SK-N-SH (cell line): Measurements from ENCODE around the gene ANTKMT. TPM values are rescaled to one million over a fixed set of nuclear protein-coding genes. Genes with fewer than 3 reads are reported as not detected.

Source experiments
- CTCF ChIA-PET: fragments of 300-600, 350-600 bp; formaldehyde crosslinking; extraction: SDS; loops from one replicate; lab custom pipeline; 2021; lab: Yijun Ruan, JAX
- POLR2A ChIA-PET: fragments of 350-600 bp; sonication (Branson Sonifier 250); formaldehyde crosslinking; extraction: SDS; loops from one replicate; lab custom pipeline; 2020; ENCODE audit warnings: antibody characterized with exemption, inconsistent platforms; lab: Yijun Ruan, JAX
- DNase-seq: peaks from one replicate; pipeline ENCODE4 v3.0.0; 2012
- H2AFZ ChIP-seq: fragments of 200-600 bp; sonication (generic); 2 replicates; pipeline ENCODE4 v1.8.1; 2016; ENCODE audit warnings: antibody characterized with exemption, mild to moderate bottlenecking, low read depth
- H3F3A ChIP-seq: fragments of 200-600 bp; sonication (generic); replicated peaks from 2 replicates; pipeline ENCODE3; 2016; ENCODE audit warnings: antibody characterized with exemption, mild to moderate bottlenecking; ENCODE audit not compliant: insufficient read depth
- H3K27ac ChIP-seq, 2 experiments: fragments of 200-500 bp in 1 of 2; fragments of 200-600 bp in 1 of 2; sonication (Bioruptor generic) in 1 of 2; sonication (generic), shearing (Covaris generic) in 1 of 2; 2 replicates each; pipeline versions ENCODE4 v1.5.1 to v1.6.1; 2014 to 2016; ENCODE audit warnings: low read depth in 2 of 2, inconsistent platforms in 1 of 2, low read length in 1 of 2, mild to moderate bottlenecking in 1 of 2, mixed read lengths in 1 of 2
- H3K27me3 ChIP-seq: fragments of 200-600 bp; sonication (generic), shearing (Covaris generic); 2 replicates; pipeline ENCODE4 v1.6.1; 2016; ENCODE audit warnings: mixed run types; ENCODE audit not compliant: insufficient read depth
- H3K36me3 ChIP-seq, 2 experiments: fragments of 200-500 bp in 1 of 2; fragments of 200-600 bp in 1 of 2; sonication (Bioruptor generic) in 1 of 2; sonication (generic) in 1 of 2; replicated peaks in 1 of 2; 2 replicates each; pipeline versions ENCODE3 to v1.5.1; 2014 to 2016; ENCODE audit warnings: low read length in 1 of 2, mild to moderate bottlenecking in 1 of 2; ENCODE audit not compliant: insufficient read depth in 2 of 2, control insufficient read depth in 1 of 2
- H3K4me1 ChIP-seq, 2 experiments: fragments of 200-500 bp in 1 of 2; fragments of 200-600 bp in 1 of 2; sonication (Bioruptor generic) in 1 of 2; sonication (generic), shearing (Covaris generic) in 1 of 2; 2 replicates each; pipeline versions ENCODE4 v1.5.1 to v1.6.1; 2014 to 2016; ENCODE audit warnings: low read depth in 1 of 2, low read length in 1 of 2, mixed run types in 1 of 2; ENCODE audit not compliant: insufficient read depth in 2 of 2, control insufficient read depth in 1 of 2
- H3K4me2 ChIP-seq: fragments of 200-600 bp; sonication (generic), shearing (Covaris generic); 2 replicates; pipeline ENCODE4 v1.6.1; 2017; ENCODE audit warnings: mixed run types
- H3K4me3 ChIP-seq, 2 experiments: fragments of 200-500 bp in 1 of 2; fragments of 200-600 bp in 1 of 2; sonication (Bioruptor generic) in 1 of 2; sonication (generic), shearing (Covaris generic) in 1 of 2; 2 replicates each; pipeline versions ENCODE4 v1.5.1 to v1.8.1; 2014 to 2016; ENCODE audit warnings: low read depth in 2 of 2, inconsistent platforms in 1 of 2, low read length in 1 of 2, mild to moderate bottlenecking in 1 of 2, mixed read lengths in 1 of 2, moderate library complexity in 1 of 2
- H3K79me2 ChIP-seq: fragments of 200-600 bp; sonication (generic); 2 replicates; pipeline ENCODE4 v1.8.1; 2017; ENCODE audit warnings: mild to moderate bottlenecking; ENCODE audit not compliant: insufficient read depth
- H3K9ac ChIP-seq: fragments of 200-600 bp; sonication (generic); 2 replicates; pipeline ENCODE4 v1.6.1; 2017; ENCODE audit warnings: mixed run types
- H3K9me2 ChIP-seq: fragments of 200-600 bp; sonication (generic); 2 replicates; pipeline ENCODE4 v1.6.1; 2017; ENCODE audit warnings: mixed run types
- H3K9me3 ChIP-seq: fragments of 200-600 bp; sonication (generic); 2 replicates; pipeline ENCODE4 v1.6.1; 2017; ENCODE audit warnings: mixed run types, mild to moderate bottlenecking, moderate library complexity
- H4K20me1 ChIP-seq: fragments of 200-600 bp; sonication (generic); 2 replicates; pipeline ENCODE4 v1.6.1; 2017; ENCODE audit warnings: mild to moderate bottlenecking, mixed run types; ENCODE audit not compliant: insufficient read depth
- EP300 ChIP-seq, 2 experiments: IDR thresholded peaks; 2 replicates each; pipeline versions ENCODE4 v1.4.0 to v1.6.1; 2012; ENCODE audit warnings: borderline replicate concordance in 1 of 2, low read depth in 1 of 2, low read length in 1 of 2
- EZH2phosphoT487 ChIP-seq: fragments of 200-600 bp; sonication (generic); IDR thresholded peaks from 2 replicates; pipeline ENCODE4 v1.6.1; 2017; ENCODE audit warnings: low read depth, mixed run types, mild to moderate bottlenecking, antibody characterized with exemption, moderate library complexity, borderline replicate concordance
- FOXM1 ChIP-seq: IDR thresholded peaks from 2 replicates; pipeline ENCODE4 v1.4.0; 2012; ENCODE audit warnings: low read depth, mild to moderate bottlenecking
- GATA2 ChIP-seq: sonication (generic); formaldehyde crosslinking; IDR thresholded peaks from 2 replicates; pipeline ENCODE4 v1.5.0; 2020; ENCODE audit warnings: mild to moderate bottlenecking, missing genetic modification reagents
- JUND ChIP-seq: IDR thresholded peaks from 2 replicates; pipeline ENCODE4 v1.4.0; 2012
- NFIC ChIP-seq: IDR thresholded peaks from 2 replicates; pipeline ENCODE4 v1.4.0; 2012; ENCODE audit warnings: borderline replicate concordance
- NRF1 ChIP-seq: IDR thresholded peaks from 2 replicates; pipeline ENCODE4 v1.6.1; 2012; ENCODE audit warnings: low read depth, mild to moderate bottlenecking, low read length
- RAD21 ChIP-seq: IDR thresholded peaks from 2 replicates; pipeline ENCODE4 v1.6.1; 2012; ENCODE audit warnings: mild to moderate bottlenecking, low read length
- RCOR1 ChIP-seq: fragments of 150-350 bp; IDR thresholded peaks from 2 replicates; pipeline ENCODE4 v1.6.1; 2017; ENCODE audit warnings: antibody characterized with exemption, low read length
- SIN3A ChIP-seq: IDR thresholded peaks from 2 replicates; pipeline ENCODE4 v1.6.1; 2012; ENCODE audit warnings: low read depth, mild to moderate bottlenecking, low read length, moderate library complexity, borderline replicate concordance
- SMC3 ChIP-seq: IDR thresholded peaks from 2 replicates; pipeline ENCODE4 v1.6.1; 2012; ENCODE audit warnings: low read depth, low read length, improper control_type of control experiment
- TAF1 ChIP-seq: IDR thresholded peaks from 2 replicates; pipeline ENCODE4 v1.6.1; 2012; ENCODE audit warnings: low read depth, mild to moderate bottlenecking, low read length, moderate library complexity, borderline replicate concordance
- TEAD4 ChIP-seq: IDR thresholded peaks from 2 replicates; pipeline ENCODE4 v1.4.0; 2012; ENCODE audit warnings: mild to moderate bottlenecking, borderline replicate concordance; ENCODE audit not compliant: insufficient read depth
- YY1 ChIP-seq: IDR thresholded peaks from 2 replicates; pipeline ENCODE4 v1.4.0; 2012; ENCODE audit warnings: low read depth, mild to moderate bottlenecking
- WGBS: methylation state at CpG from one replicate; pipeline ENCODE4 v1.1.6; 2017; ENCODE audit warnings: low lambda C conversion rate; 5-methylcytosine and 5-hydroxymethylcytosine counted together
- polyA plus RNA-seq, 3 experiments: library from polyadenylated mRNA; depleted of rRNA; stranded (reverse); fragments of >200 nt; gene quantifications; 2 replicates each; pipeline ENCODE4 v1.2.3, GENCODE V29; 2012
- TF ChIP-seq, protein P1 (sequence below): IDR thresholded peaks from 2 replicates; pipeline ENCODE4 v1.4.0; 2012; ENCODE audit warnings: low read depth
- TF ChIP-seq, protein P2 (sequence below): IDR thresholded peaks from 2 replicates; pipeline ENCODE4 v1.4.0; 2012; ENCODE audit warnings: low read depth, borderline replicate concordance
- TF ChIP-seq, protein P3 (sequence below): IDR thresholded peaks from 2 replicates; pipeline ENCODE4 v1.6.1; 2012; ENCODE audit warnings: mild to moderate bottlenecking, low read depth, low read length, moderate library complexity
- TF ChIP-seq, protein P4 (sequence below): IDR thresholded peaks from 2 replicates; pipeline ENCODE4; 2012

ANTKMT gene
- polyA plus RNA-seq, 1 of the 3 experiments (the other 2 are of a cell fraction) = 57.4 TPM

DNA sequence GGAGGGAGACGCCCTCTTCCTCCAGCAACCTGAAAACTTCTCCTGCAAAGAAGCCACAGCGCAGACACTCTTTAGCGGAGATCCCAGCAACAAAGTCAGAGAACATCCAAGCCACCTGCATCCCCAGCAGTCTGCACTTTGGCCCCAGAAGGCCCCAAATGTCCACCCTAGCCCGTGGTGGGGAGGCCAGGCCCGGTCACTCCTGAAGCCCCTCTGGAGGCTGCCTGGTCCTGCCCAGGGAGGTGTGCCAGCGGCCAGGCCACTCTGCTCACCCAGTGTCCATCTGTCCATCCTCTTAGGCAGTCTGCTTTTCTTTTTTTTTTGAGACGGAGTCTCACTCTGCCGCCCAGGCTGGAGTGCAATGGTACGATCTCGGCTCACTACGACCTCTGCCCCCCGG is 11.4 kb downstream of the ANTKMT start (continued):
- TF ChIP-seq NFIC (no peak), SIN3A (no peak), TEAD4 (no peak), FOXM1 (no peak), GATA2 (CRISPR knock-in tag) (no peak), RCOR1 (no peak), EP300 (IDR thresholded peaks at IDR 0.05; ENCODE audit: borderline replicate concordance in 1 of 2, low read depth in 1 of 2, low read length in 1 of 2) (no peak), YY1 (no peak), NRF1 (no peak)
- TF ChIP-seq, protein P1, sequence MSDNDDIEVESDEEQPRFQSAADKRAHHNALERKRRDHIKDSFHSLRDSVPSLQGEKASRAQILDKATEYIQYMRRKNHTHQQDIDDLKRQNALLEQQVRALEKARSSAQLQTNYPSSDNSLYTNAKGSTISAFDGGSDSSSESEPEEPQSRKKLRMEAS = no peak

DNA sequence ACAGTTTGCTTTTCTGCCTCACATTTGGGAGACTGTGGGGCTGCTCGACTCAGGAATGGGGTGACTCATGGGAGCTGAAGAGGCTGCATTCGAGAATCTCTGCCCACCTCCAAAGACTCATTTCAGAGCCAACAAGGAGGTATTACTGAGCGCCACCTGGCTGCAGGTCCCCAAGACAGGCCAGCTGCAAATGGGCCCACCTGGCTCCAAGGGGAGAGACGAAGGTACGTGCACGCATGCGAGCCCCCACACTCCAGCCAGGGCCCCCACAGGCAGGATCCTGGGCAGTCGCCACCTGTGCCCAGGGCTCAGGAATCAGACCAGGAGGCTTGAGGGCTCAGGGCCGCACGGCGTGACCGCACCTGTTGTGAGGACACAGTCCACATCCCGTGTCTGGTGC is 12.0 kb downstream of the ANTKMT start:
- CTCF ChIA-PET = interaction anchor here (0.6 to 20.3 kb wide), 5 partner anchors 8 to 63 kb away, joined by 3 to 358 read pairs (median 4); partner anchors contain the start of genes ANTKMT, CIAO3, FBXL16 and METRN
- peaks cover 0 to 39% of the 10 kb centered on the region in 2 experiments for H3K36me3 ChIP-seq
- POLR2A ChIA-PET = interaction anchor here (1.2 kb wide), 1 partner anchor 13 kb away, joined by 4 read pairs; the partner anchor contains the start of gene ANTKMT
- no peak for TF ChIP-seq JUND
- TF ChIP-seq, all 33 proteins: peak for 0
- Histone ChIP-seq H3K9me2 (no peaks in the 10 kb centered on the region), H3K9ac (no peak overlapping the region), H3K27me3 (no peaks in the 10 kb centered on the region), H2AFZ (no peak overlapping the region), H3K4me2 (no peak overlapping the region), H3F3A (peaks cover 4% of the 10 kb centered on the region), H4K20me1 (no peaks in the 10 kb centered on the region), H3K79me2 (no peaks in the 10 kb centered on the region), H3K4me1 (peaks cover 0 to 9% of the 10 kb centered on the region in 2 experiments; a peak in 1 of 4 replicates), H3K4me3 (no peak overlapping the region), H3K9me3 (no peaks in the 10 kb centered on the region), H3K27ac (no peak overlapping the region)
- WGBS = 91% methylated on average over 11 of the region's 13 CpGs
- DNase-seq = no peak

DNA sequence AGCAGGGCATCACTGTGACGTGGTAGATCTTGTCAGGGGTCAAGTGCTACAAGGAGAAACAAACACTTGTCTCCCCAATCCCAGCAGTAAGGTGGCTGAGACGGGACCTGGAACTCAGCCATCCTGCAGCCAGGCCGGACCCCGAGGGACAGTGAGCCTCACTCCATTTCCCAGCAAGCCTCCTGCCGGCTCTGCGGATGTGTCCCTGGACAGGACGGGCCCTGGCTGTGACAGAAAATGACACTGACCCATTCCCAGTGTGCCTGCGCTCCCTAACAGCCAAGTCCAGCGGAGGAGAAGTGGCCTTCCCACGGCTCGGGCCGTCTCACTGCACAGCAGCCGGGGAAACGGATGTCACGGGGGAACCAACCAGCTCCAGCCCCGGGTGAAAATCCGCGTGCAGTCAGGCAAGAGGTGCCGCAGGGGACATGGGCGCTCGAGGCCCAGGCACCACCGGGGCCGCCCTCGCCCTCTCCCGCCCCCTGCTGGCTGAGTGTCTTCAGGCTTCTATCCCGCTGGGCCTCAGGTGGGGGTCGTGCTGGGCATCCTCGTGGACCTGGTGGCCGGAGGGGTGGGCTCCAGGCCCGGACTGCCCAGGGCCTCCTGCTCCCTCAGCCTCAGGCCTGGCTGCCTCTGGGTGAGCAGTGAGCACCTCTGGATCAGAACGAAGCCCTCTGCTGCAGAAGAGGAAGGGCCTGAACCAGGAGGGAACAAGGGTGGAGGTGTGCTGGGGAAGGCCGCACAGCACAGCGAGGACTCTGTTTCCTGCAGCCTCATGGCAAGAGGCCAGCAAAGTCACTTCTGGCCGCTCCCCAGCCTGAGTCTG is 12.6 kb downstream of the ANTKMT start:
- Histone ChIP-seq H3K4me2 (no peak overlapping the region), H3K36me3 (peaks cover 0 to 40% of the 10 kb centered on the region in 2 experiments), H3K79me2 (no peaks in the 10 kb centered on the region), H3F3A (peaks cover 4% of the 10 kb centered on the region), H2AFZ (no peak overlapping the region), H3K4me3 (no peak overlapping the region; a peak in 1 of 4 replicates), H3K9ac (no peak overlapping the region), H3K9me3 (no peaks in the 10 kb centered on the region), H3K27ac (no peak overlapping the region), H3K27me3 (no peaks in the 10 kb centered on the region), H4K20me1 (no peaks in the 10 kb centered on the region), H3K9me2 (no peaks in the 10 kb centered on the region), H3K4me1 (peaks cover 0 to 7% of the 10 kb centered on the region in 2 experiments; a peak in 1 of 4 replicates)
- peak; percentile 87 for DNase-seq
- 85% methylated on average over 13 of the region's 34 CpGs for WGBS
- POLR2A ChIA-PET = interaction anchor here (1.2 kb wide), 1 partner anchor 14 kb away, joined by 4 read pairs; the partner anchor contains the start of gene ANTKMT
- CTCF ChIA-PET = interaction anchor here (0.6 to 20.3 kb wide), 5 partner anchors 7 to 62 kb away, joined by 3 to 358 read pairs (median 4); partner anchors contain the start of genes ANTKMT, CIAO3, FBXL16 and METRN
- TF ChIP-seq, protein P2, sequence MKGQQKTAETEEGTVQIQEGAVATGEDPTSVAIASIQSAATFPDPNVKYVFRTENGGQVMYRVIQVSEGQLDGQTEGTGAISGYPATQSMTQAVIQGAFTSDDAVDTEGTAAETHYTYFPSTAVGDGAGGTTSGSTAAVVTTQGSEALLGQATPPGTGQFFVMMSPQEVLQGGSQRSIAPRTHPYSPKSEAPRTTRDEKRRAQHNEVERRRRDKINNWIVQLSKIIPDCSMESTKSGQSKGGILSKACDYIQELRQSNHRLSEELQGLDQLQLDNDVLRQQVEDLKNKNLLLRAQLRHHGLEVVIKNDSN = no peak
- TF ChIP-seq SMC3 (peak; percentile 30; the same call in 1 of the 2 replicates), EZH2phosphoT487 (no peak), RAD21 (peak; percentile 29), YY1 (no peak), TAF1 (no peak), TEAD4 (no peak)
- TF ChIP-seq, protein P3, sequence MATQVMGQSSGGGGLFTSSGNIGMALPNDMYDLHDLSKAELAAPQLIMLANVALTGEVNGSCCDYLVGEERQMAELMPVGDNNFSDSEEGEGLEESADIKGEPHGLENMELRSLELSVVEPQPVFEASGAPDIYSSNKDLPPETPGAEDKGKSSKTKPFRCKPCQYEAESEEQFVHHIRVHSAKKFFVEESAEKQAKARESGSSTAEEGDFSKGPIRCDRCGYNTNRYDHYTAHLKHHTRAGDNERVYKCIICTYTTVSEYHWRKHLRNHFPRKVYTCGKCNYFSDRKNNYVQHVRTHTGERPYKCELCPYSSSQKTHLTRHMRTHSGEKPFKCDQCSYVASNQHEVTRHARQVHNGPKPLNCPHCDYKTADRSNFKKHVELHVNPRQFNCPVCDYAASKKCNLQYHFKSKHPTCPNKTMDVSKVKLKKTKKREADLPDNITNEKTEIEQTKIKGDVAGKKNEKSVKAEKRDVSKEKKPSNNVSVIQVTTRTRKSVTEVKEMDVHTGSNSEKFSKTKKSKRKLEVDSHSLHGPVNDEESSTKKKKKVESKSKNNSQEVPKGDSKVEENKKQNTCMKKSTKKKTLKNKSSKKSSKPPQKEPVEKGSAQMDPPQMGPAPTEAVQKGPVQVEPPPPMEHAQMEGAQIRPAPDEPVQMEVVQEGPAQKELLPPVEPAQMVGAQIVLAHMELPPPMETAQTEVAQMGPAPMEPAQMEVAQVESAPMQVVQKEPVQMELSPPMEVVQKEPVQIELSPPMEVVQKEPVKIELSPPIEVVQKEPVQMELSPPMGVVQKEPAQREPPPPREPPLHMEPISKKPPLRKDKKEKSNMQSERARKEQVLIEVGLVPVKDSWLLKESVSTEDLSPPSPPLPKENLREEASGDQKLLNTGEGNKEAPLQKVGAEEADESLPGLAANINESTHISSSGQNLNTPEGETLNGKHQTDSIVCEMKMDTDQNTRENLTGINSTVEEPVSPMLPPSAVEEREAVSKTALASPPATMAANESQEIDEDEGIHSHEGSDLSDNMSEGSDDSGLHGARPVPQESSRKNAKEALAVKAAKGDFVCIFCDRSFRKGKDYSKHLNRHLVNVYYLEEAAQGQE = no peak
- TF ChIP-seq, protein P4, sequence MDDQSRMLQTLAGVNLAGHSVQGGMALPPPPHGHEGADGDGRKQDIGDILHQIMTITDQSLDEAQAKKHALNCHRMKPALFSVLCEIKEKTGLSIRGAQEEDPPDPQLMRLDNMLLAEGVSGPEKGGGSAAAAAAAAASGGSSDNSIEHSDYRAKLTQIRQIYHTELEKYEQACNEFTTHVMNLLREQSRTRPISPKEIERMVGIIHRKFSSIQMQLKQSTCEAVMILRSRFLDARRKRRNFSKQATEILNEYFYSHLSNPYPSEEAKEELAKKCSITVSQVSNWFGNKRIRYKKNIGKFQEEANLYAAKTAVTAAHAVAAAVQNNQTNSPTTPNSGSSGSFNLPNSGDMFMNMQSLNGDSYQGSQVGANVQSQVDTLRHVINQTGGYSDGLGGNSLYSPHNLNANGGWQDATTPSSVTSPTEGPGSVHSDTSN = no peak
